Amygdala (tissue), 56 donors: ENCODE results near the gene DDX31.

Experiments used
- DNase-seq, 56 donors: peaks; one replicate each; lab custom pipeline; 2025; lab: John Stamatoyannopoulos, UW

DDX31 gene

GRCh38 chr9:132600326-132600984, 69.3 kb downstream of the DDX31 start:
- DNase-seq: no peak

DNA sequence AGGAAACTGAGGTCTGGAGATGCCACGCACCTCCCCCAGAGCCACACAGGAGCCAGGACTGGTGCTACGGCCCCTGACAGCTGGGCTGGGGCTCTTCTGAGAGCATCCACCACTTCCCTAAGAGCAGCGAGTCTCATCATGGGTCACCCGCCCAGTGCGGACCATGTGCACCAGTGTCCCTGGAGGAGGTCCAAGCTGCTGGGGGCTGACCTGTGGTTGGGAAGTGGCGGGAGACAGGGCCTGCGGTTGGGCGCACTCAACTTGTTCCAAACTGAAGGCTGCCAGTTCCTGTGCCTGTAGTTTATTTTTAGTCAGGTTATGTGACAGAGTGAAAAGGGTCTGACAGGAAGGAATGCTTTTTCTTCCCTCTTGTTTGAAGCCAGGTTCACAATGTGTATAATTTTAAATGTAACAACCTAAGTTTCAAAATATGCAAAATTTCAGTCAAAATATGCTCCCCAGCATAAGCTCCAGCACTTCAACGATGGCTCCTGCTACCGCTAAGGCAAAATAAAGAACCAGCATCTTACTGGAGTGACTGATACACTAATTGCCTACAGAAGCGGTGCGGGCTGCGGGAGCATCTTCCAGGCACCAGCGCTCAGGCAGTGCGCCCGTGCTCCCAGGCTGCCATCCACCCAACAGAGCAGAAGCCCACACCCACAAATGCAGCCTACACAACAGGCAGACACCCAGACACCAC, 72.6 kb downstream of the DDX31 start:
- peak in 23 of 56 donors; percentile 1 to 59 (median 20) for DNase-seq

- DNase-seq: no peak
Observed at GRCh38 chr9:132596200-132596599, 73.6 kb downstream of the DDX31 start.

DNA sequence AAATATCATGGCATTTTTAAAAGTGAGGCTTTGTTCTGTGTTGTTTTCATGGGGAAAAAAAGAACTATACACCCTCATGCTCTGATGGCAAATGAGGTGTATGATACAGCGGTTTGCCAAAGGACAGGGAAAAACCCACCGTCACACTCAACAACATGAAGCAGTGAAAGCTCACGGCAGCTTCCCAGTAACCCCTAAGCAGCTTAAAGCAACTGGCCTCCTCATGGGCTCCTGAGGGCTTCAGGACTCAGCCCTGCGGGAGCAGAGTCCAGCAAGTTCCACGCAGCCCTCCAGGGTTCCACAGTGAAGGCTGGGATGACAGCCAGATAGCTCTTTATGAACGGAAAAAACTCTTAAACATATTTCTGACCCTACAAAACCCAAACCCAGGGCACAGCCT, 74.5 kb downstream of the DDX31 start:
- no peak for DNase-seq

DNA sequence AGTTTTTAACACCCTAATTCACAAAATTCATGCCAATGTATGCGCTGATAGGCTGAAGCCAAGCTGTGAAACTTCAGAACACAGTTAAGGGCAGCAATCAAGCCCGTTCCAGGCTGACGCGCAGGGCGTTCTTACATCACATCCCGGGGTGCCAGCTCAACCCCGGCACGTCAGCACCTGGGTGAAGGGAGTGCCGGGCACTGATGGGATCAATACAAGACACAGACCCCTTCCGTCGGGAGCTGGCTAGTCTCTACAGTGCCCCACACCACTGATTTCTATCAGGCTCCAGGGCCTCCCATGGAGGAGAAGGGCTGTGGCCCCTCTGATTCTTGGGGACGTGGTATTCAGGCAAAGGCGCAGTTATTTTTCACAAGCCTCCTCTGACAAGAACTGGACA, 75.4 kb downstream of the DDX31 start:
- DNase-seq: no peak

DNA sequence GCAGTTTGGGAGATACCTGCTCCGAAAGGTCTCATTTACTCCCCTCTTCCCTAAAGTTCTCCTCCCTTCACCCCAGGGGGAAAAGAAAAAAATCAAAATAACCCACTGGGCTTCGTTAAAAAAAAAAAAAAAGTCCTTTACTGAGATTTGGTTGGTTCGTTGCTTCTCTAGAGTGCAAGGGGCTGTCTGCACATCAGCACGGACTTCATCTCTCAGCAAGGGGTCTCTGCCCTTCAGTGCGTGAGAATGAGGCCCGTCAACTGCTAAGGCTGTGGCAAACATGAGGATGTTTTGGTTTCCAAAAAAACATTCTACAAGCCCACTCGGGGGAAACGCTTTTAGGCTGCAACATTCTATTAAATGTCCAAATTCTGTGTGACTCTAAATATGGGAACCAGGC, 77.3 kb downstream of the DDX31 start:
- no peak for DNase-seq

DNA sequence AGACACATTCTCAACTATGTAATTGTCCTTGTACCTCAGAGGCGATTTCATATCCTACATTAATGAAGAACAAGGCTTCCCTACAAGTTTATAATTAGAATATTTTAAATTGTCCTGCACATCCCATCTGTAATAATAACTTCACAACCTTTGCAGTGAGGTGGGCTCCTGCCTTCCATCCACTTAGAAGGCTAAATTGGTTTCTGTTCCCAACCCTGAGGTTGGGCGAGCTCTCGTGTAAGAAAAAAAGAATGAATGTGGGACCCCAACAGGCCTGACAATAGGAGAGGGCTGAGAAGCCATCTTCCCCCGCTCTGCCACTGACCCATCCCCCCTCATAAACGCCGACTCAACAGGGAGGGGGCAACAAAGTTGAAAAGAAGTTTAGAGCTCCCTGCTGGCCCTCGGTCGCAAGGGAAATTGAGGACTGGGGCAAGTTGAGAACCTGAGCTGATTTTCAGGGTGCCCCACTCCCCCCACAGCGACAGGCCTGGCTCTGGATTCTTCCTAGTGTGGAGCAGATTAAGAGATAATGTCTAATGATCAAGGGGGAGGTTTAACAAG, 78.0 kb downstream of the DDX31 start:
- no peak for DNase-seq

GRCh38 chr9:132591244-132591643, 78.5 kb downstream of the DDX31 start:
- no peak for DNase-seq

- DNase-seq: no peak
Observed at GRCh38 chr9:132590318-132591182, 79.2 kb downstream of the DDX31 start.

DNA sequence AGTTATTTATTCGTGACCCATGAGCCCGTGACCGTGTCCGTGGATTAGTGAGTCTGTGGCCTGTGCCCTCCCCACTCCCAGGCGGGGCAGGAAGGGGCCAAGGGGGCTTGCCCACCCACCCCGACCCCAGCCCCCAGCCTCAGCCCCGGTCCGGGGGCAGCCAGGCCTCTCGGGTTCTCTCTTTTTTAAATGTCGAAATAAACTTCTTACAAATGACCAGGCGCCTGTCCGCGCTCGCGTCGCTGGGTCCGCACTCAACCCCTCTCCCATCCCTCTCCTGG, 79.8 kb downstream of the DDX31 start:
- DNase-seq: no peak

DNA sequence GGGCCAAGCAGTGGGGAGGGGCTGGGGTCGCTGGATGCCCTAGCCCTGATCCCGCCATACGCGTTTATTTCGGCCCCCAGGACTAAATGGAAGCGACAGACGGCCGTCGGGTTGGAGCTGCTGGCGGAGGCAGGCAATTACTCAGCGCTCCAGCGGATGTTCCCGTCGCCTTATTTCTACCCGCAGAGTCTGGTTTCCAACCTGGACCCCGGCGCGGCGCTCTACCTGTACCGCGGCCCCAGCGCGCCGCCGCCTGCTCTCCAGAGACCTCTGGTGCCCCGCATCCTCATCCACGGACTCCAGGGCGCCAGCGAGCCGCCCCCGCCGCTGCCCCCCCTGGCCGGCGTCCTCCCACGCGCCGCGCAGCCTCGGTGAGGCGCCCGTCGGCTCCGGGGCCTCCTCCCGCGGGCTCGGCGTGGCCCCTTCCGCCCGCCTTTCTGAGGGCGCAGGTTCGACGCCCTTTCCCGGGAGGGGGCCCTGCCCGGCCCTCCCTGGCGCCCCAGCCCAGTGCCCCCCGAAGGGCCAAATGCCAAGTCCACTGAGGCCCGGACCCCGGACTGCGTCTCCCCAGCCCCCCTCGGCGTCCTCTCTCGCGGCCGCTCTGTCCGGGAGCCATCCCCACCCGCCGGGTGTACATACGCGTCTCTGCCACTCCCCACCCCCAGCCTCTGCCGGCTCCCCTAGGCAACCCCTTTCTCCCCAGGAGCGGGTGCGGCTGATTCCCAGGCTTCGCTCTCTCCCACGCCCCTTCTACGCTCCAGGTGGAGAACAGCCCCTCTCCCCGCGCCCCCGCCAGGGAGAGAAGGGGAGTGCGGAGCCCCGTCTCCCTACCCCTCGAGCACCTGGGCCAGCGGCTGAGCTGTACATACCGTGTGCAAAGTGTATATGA, 80.4 kb downstream of the DDX31 start:
- no peak for DNase-seq

GRCh38 chr9:132588501-132589147, 81.2 kb downstream of the DDX31 start:
- DNase-seq: no peak

GRCh38 chr9:132588098-132588497, 81.7 kb downstream of the DDX31 start:
- no peak for DNase-seq

DNA sequence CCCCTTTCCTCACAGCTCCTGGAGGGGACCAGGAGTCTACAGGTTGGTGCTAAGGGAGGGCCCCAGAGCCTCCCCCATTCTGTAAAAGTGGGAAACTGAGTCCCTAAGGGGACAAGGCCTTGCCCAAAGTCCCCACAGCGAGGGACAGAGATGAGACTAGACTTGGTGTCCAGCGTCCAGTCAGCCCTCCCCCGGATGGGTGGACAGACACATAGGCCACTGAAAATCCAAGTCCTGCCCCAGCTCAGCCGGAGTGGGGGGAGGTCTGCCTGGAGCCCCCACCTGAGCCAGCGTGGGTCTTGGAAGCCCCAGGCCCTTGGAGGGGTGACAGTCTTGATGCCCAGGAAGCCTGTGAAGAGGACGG, 82.2 kb downstream of the DDX31 start:
- DNase-seq: no peak

- no peak for DNase-seq
Observed at GRCh38 chr9:132586830-132587591, 82.8 kb downstream of the DDX31 start.

DNA sequence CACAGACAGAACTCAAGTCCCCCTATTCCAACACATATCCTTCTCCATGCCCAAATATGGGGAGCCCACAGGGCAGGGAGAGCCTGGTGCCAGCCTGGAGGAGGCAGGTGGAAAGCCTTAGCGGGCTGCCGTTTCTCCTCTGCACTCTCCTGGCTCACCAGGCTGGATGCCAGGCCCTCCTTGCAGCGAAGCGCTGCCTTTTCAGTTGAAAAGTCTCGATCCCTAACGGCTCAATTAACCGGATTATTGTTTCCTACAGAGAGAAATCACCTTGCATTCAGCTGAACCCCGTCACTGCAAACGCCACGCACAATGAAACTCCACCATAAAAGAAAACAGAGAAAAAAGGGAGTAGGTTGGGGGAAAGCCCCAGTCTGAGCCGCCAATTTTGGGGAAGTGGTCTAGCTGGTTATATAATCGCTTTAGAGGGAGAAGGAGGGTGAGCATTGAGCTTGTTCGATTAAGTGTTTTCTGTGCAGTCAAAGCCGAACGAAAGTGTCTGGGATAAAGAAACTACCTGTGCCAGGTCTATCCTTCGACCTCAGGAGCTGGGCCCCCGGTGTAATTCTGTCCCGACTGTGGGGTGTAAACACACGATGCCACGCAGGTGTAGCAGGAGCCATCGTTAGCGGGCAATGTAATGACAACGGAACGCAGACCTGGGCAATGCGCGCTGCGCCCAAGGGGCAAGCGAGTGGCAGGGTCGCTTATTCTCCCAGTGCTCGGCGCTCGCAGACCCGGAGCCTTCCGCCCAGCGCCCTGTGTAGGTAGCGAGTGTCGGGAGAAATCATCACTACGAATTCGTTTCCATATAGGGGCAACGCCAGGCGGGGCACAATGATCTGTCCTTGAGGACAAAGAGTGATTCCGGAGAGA, 83.6 kb downstream of the DDX31 start:
- DNase-seq: no peak

GRCh38 chr9:132584601-132585560, 84.9 kb downstream of the DDX31 start:
- no peak for DNase-seq
